ENCODE results near the gene SCN1A.

GRCh38 chr2:166094325-166094724 lies 33.5 kb downstream of the SCN1A start:
- TF ChIP-seq CTCF (IDR thresholded peaks at IDR 0.05; ENCODE audit: borderline replicate concordance, extremely low read depth, low read length, poor library complexity, severe bottlenecking) (no peak), EZH2 (IDR thresholded peaks at IDR 0.05; ENCODE audit: borderline replicate concordance, low read depth, low read length, severe bottlenecking) (no peak)
